Fibroblast of villous mesenchyme (primary cell): ENCODE measurements around the gene SLC26A1. TPM values are rescaled to one million over a fixed set of nuclear protein-coding genes. Genes with fewer than 3 reads are reported as not detected.

ENCODE experiments used
- DNase-seq: peaks from one replicate; pipeline ENCODE4 v3.0.0-alpha.2; 2010; ENCODE audit warnings: low read depth
- H3K4me3 ChIP-seq: 2 replicates; pipeline ENCODE4 v1.5.1; 2011; ENCODE audit warnings: low read depth, mild to moderate bottlenecking, low read length
- total RNA-seq: library from RNA; depleted of rRNA; stranded (reverse); fragments of >200 nt; gene quantifications from 2 replicates; pipeline ENCODE4 v1.2.3, GENCODE V29; 2012
- TF ChIP-seq, protein P1 (sequence below): IDR thresholded peaks from 2 replicates; pipeline ENCODE4 v1.5.1; 2012; ENCODE audit warnings: low read depth, mild to moderate bottlenecking, low read length; ENCODE audit not compliant: insufficient read depth

The SLC26A1 gene, protein sequence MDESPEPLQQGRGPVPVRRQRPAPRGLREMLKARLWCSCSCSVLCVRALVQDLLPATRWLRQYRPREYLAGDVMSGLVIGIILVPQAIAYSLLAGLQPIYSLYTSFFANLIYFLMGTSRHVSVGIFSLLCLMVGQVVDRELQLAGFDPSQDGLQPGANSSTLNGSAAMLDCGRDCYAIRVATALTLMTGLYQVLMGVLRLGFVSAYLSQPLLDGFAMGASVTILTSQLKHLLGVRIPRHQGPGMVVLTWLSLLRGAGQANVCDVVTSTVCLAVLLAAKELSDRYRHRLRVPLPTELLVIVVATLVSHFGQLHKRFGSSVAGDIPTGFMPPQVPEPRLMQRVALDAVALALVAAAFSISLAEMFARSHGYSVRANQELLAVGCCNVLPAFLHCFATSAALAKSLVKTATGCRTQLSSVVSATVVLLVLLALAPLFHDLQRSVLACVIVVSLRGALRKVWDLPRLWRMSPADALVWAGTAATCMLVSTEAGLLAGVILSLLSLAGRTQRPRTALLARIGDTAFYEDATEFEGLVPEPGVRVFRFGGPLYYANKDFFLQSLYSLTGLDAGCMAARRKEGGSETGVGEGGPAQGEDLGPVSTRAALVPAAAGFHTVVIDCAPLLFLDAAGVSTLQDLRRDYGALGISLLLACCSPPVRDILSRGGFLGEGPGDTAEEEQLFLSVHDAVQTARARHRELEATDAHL
- total RNA-seq = under 0.01 and 0.32 TPM in 2 replicates

DNA sequence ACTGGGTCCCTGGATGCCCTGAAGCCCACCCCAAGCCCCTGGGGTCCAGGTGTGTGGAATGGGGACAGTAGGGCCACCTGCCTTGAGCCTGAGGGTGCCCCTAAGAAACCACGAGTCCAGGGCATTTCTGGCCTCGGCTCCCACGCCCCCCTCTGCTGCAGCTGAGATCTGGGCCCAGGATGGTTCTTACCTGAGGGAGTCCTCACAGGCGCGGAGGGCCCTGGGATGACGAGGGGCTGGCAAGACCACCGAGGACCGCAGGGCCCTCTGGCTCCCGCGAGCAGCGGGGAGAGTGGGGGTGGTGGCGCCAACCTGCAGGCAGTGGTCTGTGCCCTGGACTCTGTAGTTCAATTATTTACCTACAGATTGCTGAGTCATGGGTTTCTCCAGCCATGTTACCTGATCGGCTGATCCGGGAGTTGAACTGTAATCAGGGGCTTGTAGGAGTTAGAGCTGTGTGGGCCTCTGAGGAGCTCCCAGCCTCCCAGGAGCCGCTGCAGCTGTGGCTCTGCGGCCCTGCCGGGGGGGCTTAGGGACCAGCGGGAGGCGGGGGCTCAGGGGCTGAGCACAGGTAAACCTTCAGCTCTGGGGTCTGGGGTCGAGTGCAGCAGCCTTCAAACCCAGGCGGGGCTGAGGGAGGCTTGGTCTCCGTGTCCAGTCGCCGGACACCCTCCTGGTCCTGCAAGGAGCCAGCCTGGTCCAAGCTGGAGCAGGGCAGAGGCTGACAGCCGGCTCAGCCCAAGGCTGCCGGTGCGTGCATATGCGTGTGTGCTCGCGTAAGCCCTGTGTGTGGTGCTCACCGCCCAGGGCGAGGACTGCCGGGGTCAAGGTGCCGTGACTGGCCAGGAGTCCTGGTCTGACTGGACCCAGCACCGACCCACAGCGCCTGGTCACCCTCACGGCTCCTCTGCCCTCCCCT is at the start of gene SLC26A1:
SLC26A1 (minus strand) TSS at position 294 of the 919 bp plus-strand sequence. CDS start 1,701 bp downstream, outside the sequence.
- DNase-seq = no peak
- peak within 1 kb of the TSS; percentile 12 for H3K4me3 ChIP-seq

DNA sequence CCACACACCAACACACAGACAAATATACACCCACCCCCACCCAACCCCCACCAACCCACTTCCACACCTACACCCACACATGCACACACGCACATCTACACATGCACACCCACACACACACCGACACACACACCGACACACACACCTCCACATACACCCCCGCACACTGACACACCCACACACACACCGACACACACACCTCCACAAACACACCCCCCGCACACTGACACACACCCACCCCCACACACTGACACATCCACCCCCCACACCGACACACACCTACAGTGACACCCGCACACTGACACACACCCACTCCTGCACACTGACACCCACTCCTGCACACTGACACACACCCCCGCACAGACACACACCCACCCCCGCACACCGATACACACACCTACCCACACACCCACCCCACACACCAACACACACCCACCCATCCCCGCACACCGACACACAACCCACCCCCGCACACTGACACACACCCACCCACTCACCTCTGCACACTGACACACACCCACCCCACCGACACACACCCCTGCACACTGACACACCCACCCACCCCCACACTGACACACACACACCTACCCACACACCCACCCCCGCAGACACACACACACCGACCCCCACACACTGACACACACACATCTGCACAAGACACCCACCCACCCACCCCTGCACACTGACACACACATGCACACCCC is 49.3 kb upstream of the SLC26A1 start:
- TF ChIP-seq, protein P1, sequence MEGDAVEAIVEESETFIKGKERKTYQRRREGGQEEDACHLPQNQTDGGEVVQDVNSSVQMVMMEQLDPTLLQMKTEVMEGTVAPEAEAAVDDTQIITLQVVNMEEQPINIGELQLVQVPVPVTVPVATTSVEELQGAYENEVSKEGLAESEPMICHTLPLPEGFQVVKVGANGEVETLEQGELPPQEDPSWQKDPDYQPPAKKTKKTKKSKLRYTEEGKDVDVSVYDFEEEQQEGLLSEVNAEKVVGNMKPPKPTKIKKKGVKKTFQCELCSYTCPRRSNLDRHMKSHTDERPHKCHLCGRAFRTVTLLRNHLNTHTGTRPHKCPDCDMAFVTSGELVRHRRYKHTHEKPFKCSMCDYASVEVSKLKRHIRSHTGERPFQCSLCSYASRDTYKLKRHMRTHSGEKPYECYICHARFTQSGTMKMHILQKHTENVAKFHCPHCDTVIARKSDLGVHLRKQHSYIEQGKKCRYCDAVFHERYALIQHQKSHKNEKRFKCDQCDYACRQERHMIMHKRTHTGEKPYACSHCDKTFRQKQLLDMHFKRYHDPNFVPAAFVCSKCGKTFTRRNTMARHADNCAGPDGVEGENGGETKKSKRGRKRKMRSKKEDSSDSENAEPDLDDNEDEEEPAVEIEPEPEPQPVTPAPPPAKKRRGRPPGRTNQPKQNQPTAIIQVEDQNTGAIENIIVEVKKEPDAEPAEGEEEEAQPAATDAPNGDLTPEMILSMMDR = no peak

More for the DNA sequence above, at the start of gene SLC26A1:
- TF ChIP-seq, protein P1 = no peak

DNA sequence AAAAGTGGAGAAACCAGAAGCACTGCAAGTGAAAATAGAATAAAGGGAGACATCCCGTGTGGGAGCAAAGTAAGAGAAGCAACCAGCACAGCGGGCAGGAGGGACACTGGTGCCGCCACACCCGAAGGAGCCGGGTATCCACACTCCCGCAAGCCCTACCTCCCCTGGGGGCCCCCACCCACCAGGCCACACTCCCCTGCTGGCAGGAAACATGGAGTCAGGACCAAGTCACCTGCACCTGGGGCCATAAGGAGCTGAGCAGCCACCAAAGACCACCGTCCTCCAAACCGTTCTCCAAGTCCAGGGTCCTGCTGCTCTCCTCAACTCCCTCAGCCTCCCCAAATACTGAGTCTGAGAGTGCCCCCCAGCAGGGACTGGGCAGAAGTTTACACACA is 48.7 kb upstream of the SLC26A1 start:
- no peak overlapping the region for H3K4me3 ChIP-seq
- DNase-seq = no peak
- TF ChIP-seq, protein P1 = no peak

More for the DNA sequence above, 49.3 kb upstream of the SLC26A1 start:
- H3K4me3 ChIP-seq = no peak overlapping the region
- no peak for DNase-seq

DNA sequence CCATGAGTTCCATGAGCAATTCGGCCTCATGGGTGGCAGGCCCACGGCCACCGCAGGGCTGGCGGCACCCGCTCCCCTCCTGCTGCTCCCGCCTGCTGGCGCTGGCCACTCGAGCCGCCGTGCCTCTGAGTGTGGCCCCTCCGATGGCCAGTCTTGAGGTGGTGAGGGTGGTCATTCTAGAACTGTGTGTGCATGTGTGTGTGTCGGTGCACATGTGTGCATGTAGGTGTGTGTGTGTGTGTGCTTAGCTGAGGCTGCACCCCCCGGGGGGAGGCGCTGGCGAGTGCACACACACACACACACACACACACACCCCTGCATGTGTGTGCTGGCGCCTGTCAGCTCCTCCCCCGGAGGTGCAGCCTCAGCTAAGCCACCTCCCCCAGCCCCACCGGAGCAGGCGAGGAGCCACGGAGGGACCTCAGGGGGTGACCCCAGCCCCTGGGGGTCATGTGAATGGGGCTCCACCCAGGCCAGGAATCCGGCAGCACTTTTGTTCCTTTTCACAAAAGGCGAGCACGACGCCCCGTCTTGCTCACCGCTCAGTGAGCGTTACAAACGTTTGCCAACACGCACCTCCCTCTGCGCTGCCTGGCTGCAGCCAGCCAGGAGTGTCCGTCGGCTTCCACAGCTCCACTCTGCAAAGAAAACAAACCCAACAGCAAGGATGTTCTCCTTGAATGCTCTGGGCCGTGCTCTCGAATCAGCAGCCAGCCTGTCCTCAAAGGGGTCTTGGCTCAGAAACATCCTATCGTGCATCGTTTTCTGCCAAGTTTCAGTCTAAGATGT is 48.1 kb upstream of the SLC26A1 start:
- no peak overlapping the region for H3K4me3 ChIP-seq
- TF ChIP-seq, protein P1 = no peak
- DNase-seq = peak; percentile 10

DNA sequence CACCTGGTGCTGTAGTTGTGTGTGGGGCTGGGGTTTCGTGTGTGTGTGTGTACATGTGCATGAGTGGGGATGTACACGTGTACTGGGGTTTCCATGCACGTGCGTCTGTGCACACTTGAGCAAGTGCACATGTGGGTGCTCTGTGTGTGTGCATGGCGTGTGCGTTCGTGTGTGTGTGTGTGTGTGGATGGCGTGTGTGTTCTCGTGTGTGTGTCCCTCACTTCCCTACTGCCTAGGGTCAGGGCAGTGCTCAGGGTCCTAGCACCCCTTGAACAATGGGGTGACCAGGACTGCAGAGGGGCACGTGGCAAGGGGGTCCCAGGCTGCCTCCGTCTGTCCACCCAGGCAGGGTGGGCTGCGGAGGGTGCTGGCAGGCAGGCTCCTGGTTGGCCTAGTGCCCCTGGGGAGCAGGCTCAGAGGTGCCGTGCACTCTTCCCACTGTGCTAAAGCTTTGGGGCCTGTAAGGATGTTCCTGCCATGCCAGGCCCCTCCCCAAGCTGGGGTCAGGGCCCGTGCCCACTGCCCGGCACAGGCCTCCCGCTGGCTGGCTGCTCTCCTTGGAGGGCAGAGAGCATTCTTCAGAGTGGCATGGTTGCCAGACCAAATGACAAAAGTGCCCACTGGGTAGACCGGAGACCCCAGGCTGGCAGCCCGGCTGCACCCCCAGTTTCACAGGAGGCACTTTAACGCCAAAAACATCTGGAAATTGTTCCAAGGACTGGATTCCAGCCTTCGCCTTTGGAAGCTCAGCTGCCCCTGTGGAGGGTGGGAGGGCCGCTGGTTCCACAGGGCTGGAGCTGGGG is 47.3 kb upstream of the SLC26A1 start:
- no peak overlapping the region for H3K4me3 ChIP-seq
- DNase-seq = no peak
- TF ChIP-seq, protein P1 = no peak
